ENCODE data around the gene ROR1.

- TF ChIP-seq EZH2 (IDR thresholded peaks at IDR 0.05; ENCODE audit: low read depth): no peak
- TF ChIP-seq CTCF (conservative IDR thresholded peaks at IDR 0.05): no peak
Measured at GRCh38 chr1:63911049-63911448, 137.2 kb downstream of the ROR1 start.
